Measurements from ENCODE around the gene MPRIP.

Gene MPRIP

GRCh38 chr17:17226451-17227265, 184.4 kb downstream of the MPRIP start:
- no peak for DNase-seq

GRCh38 chr17:17227608-17228520, 185.6 kb downstream of the MPRIP start:
- peak; percentile 11 for DNase-seq

GRCh38 chr17:17228521-17229279, 186.4 kb downstream of the MPRIP start:
- DNase-seq, result no peak

GRCh38 chr17:17229416-17230384, 187.4 kb downstream of the MPRIP start:
- no peak for DNase-seq

GRCh38 chr17:17231621-17232302, 189.5 kb downstream of the MPRIP start:
- no peak for DNase-seq

- DNase-seq, result no peak
These were observed 190.0 kb downstream of the MPRIP start for GRCh38 chr17:17232303-17232621.

GRCh38 chr17:17235212-17236174, 193.2 kb downstream of the MPRIP start:
- peak; percentile 2 for DNase-seq

GRCh38 chr17:17236295-17237025, 194.2 kb downstream of the MPRIP start:
- DNase-seq, result peak; percentile 2

- DNase-seq, result peak; percentile 43
These were observed 195.0 kb downstream of the MPRIP start, which contains the start of gene FLCN for GRCh38 chr17:17237026-17237799. TSS of gene FLCN (minus strand) at chr17:17237168. CDS start at chr17:17228137, 9,031 bp downstream.

- DNase-seq, result no peak
These were observed 197.6 kb downstream of the MPRIP start for GRCh38 chr17:17239832-17240231.

GRCh38 chr17:17241656-17242055, 199.4 kb downstream of the MPRIP start:
- DNase-seq, result no peak

GRCh38 chr17:17242246-17242645, 200.0 kb downstream of the MPRIP start:
- no peak for DNase-seq
